Common myeloid progenitor, CD34-positive (primary cell): Measurements from ENCODE around the gene MR1.
"Not testable (repeated sequence)": the region's sequence is repeated elsewhere in the genome, so short reads cannot be mapped to it uniquely, and the experiment has no call there.

Experiments used
- CTCF ChIA-PET: fragments of 350-600 bp; sonication (Branson Sonifier 250); formaldehyde crosslinking; loops from one replicate; lab custom pipeline; 2021; ENCODE audit warnings: antibody characterized with exemption; lab: Charles Lee
- POLR2A ChIA-PET: fragments of 350-600 bp; sonication (Branson Sonifier 250); formaldehyde crosslinking; loops from one replicate; lab custom pipeline; 2021; ENCODE audit warnings: antibody characterized with exemption; lab: Charles Lee
- DNase-seq, 3 donors: peaks; one replicate each; pipeline versions ENCODE4 v3.0.0 to v3.0.0-alpha.2; 2013
- H3K27ac ChIP-seq, 2 experiments: 1 replicate in 1 of 2; 2 replicates in 1 of 2; pipeline ENCODE4 v1.7.0; 2013; ENCODE audit warnings: inconsistent platforms in 2 of 2, low read length in 2 of 2, mild to moderate bottlenecking in 2 of 2, low read depth in 1 of 2, moderate library complexity in 1 of 2; ENCODE audit not compliant: severe bottlenecking in 2 of 2, insufficient read depth in 1 of 2, poor library complexity in 1 of 2
- H3K27me3 ChIP-seq, 5 experiments: replicated peaks in 2 of 5; 1 replicate in 3 of 5; 2 replicates in 2 of 5; pipeline versions ENCODE4 v1.6.1 to v1.7.0; 2013; ENCODE audit warnings: low read length in 4 of 5, mild to moderate bottlenecking in 2 of 5, moderate library complexity in 2 of 5, inconsistent platforms in 1 of 5; ENCODE audit not compliant: insufficient read depth in 5 of 5, control insufficient read depth in 4 of 5
- H3K36me3 ChIP-seq, 4 experiments: 1 replicate in 2 of 4; 2 replicates in 2 of 4; pipeline versions ENCODE4 v1.6.1 to v1.7.0; 2013; ENCODE audit warnings: low read length in 3 of 4, control low read depth in 1 of 4, mild to moderate bottlenecking in 1 of 4; ENCODE audit not compliant: control insufficient read depth in 4 of 4, insufficient read depth in 4 of 4
- H3K4me1 ChIP-seq, 4 experiments: 1 replicate in 3 of 4; 2 replicates in 1 of 4; pipeline versions ENCODE4 v1.6.1 to v1.7.1; 2013; ENCODE audit warnings: low read length in 3 of 4, mild to moderate bottlenecking in 3 of 4, control low read depth in 1 of 4, inconsistent platforms in 1 of 4, moderate library complexity in 1 of 4; ENCODE audit not compliant: control insufficient read depth in 4 of 4, insufficient read depth in 4 of 4; ENCODE audit errors: control extremely low read depth in 1 of 4
- H3K4me3 ChIP-seq, 7 experiments: 1 replicate in 4 of 7; 2 replicates in 3 of 7; pipeline versions ENCODE4 v1.5.1 to v1.7.0; 2013; ENCODE audit warnings: mild to moderate bottlenecking in 7 of 7, low read length in 6 of 7, moderate library complexity in 6 of 7, inconsistent platforms in 2 of 7, low read depth in 2 of 7, control low read depth in 1 of 7; ENCODE audit not compliant: insufficient read depth in 4 of 7, control insufficient read depth in 1 of 7; ENCODE audit errors: extremely low read depth in 1 of 7
- H3K9me3 ChIP-seq, 5 experiments: 1 replicate in 4 of 5; 2 replicates in 1 of 5; pipeline versions ENCODE4 v1.6.1 to v1.7.1; 2013; ENCODE audit warnings: low read length in 4 of 5, mild to moderate bottlenecking in 2 of 5, inconsistent platforms in 1 of 5, low read depth in 1 of 5, moderate library complexity in 1 of 5; ENCODE audit not compliant: control insufficient read depth in 4 of 5, insufficient read depth in 2 of 5; ENCODE audit errors: control extremely low read depth in 1 of 5
- WGBS: methylation state at CpG from one replicate; pipeline ENCODE4 v1.1.5; 2013; ENCODE audit not compliant: insufficient coverage; 5-methylcytosine and 5-hydroxymethylcytosine counted together

The MR1 gene

DNA sequence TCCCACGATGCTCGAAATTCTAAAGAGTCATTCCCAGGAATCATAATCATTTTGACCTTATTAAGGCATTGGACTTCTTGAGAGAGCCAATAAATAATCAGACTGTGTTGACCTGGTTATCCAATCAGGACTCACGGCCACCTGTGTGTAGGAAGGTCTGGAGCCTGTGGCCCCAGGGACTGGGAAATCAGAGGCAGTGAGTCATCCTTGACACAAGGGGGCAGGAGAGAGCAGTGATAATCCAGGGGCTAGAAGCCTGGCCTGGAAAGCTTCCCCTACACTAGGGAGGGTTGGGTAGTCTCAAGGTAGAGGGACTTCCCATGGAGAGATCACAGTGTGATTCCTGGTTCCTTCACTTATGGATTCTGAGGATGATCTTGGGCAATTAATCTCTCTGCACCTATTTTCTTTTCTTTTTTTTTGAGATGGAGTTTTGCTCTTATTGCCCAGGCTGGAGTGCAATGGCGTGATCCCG is 4.7 kb downstream of the MR1 start:
- POLR2A ChIA-PET = interaction anchor here (1.5 kb wide), 1 partner anchor 52 kb away, joined by 4 read pairs; no protein-coding TSS in a partner anchor
- DNase-seq = peak; percentile 74 to 82 (median 76)
- H3K9me3 ChIP-seq = no peaks in the 10 kb centered on the region
- H3K27me3 ChIP-seq = no peaks in the 10 kb centered on the region
- H3K4me1 ChIP-seq = peaks cover 6 to 36% (median 21%) of the 10 kb centered on the region in 4 experiments
- CTCF ChIA-PET = interaction anchor here (0.9 to 8.2 kb wide), 14 partner anchors 16 to 130 kb away, joined by 3 to 81 read pairs (median 6); no protein-coding TSS in a partner anchor
- WGBS = 100% methylated on average over 3 of the region's 5 CpGs
- no peak overlapping the region for H3K4me3 ChIP-seq
- H3K27ac ChIP-seq = no peak overlapping the region
- H3K36me3 ChIP-seq = peaks cover 0 to 8% (median 6%) of the 10 kb centered on the region in 4 experiments

DNA sequence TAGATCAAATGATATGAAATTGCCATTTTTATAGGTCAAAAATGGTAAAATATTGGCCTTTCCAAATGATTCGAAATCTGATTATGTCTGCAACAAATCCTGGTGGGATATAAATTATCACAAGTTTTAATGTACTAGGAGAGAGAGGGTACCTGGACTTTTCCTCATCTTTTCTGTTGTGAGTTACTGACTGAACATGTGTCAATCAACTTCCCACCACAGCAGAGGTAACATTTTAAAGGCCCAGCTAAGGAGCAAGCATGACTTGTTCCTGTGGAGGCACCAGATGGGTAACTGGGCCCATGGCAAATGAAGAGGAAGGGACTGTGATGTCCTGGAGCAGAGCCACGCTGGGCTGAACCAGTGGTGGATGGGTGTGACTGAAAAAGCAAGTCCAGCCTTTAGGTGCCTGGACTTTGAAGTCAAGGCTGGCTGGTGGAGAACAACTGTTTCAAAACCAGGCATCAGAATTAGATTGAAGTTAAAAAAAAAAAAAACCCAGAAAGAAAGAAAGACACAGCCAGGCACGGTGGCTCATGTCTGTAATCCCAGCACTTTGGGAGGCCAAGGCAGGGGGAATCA is 6.6 kb downstream of the MR1 start:
- Histone ChIP-seq H3K4me1 (peaks cover 3 to 41% (median 14%) of the 10 kb centered on the region in 4 experiments), H3K9me3 (no peaks in the 10 kb centered on the region), H3K27ac (no peak overlapping the region), H3K4me3 (no peak overlapping the region), H3K36me3 (peaks cover 0 to 10% (median 6%) of the 10 kb centered on the region in 4 experiments), H3K27me3 (no peaks in the 10 kb centered on the region)
- POLR2A ChIA-PET = no interaction called here
- no peak for DNase-seq
- WGBS = 92% methylated on average over 3 of the region's 3 CpGs
- CTCF ChIA-PET = interaction anchor here (1.1 to 8.2 kb wide), 6 partner anchors 15 to 128 kb away, joined by 3 to 81 read pairs (median 7); no protein-coding TSS in a partner anchor

DNA sequence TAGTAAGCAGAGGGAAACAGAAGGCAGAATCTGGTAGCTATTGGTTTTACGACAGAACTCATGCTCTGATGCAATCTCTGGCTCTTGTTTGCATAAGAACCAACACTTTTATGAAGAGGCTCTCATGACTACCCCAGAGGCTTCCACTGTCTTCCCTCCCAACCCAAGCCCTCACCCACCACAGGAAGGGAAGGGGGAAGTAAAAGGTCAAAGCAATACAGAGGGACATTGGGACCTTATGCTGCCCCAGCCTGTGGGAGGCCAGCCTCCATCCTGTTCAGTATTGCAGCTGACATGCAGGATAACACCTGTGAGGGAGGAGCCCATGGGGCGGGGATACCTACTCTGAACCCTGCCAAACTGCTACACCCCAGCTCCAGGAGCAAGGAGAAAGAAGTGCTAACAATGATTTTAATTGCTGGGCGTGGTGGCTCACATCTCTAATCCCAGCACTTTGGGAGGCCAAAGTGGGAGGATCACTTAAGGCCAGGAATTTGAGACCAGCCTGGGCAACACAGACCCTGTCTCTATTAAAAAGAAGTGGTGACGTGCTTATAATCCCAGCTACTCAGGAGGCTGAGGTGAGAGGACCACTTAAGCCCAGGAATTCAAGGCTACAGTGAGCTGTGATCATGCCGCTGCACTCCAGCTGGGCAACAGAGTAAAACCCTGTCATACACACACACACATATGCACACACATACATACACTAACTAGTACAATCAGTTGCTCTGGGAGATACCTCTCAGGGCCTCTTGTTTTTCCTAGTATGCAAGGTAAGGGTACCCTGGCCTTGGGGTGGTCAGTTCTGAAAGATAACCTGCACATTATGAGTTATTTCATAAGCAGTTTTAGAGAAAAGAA is 9.5 kb downstream of the MR1 start:
- no peak overlapping the region for H3K27ac ChIP-seq
- H3K4me3 ChIP-seq = no peak overlapping the region
- H3K36me3 ChIP-seq = peaks cover 0 to 15% (median 4%) of the 10 kb centered on the region in 4 experiments
- 75% methylated on average over 4 of the region's 5 CpGs for WGBS
- POLR2A ChIA-PET = no interaction called here
- peak in 2 of 3 donors; percentile 15 to 37 for DNase-seq
- H3K4me1 ChIP-seq = peaks cover 3 to 32% (median 10%) of the 10 kb centered on the region in 4 experiments
- no peaks in the 10 kb centered on the region for H3K27me3 ChIP-seq
- CTCF ChIA-PET = interaction anchor here (1.0 to 2.5 kb wide), 5 partner anchors 10 to 160 kb away, joined by 3 to 14 read pairs (median 4); no protein-coding TSS in a partner anchor
- H3K9me3 ChIP-seq = no peaks in the 10 kb centered on the region

DNA sequence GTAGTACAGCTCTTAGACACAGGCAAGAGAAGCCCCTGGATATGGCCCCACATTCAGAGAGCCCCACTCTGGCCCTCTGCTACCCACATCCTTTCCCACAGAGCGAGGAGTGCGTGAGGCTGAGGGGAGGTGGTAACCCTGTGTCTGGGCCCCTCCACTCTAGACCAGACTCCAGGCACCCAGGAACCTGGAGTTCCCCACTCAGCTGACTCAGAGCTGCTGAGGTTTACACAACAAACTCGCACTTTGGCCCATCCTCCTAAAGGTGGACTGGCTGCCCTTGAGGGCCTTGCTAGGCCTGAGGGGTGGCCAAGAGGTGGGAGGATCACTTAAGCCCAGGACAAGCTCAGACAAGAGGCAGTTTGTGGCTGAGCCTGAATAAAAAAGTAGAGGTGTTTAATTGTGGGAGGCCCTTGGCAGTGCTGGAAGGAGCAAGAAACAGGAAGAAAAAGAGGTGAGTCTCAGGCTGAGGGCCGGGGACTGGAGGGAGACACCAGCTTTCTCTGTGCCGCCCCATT is 10.7 kb downstream of the MR1 start:
- DNase-seq = peak in 2 of 3 donors; percentile 29 to 41
- H3K4me3 ChIP-seq = no peak overlapping the region
- no peak overlapping the region for H3K27ac ChIP-seq
- 76% methylated on average over 2 of the region's 5 CpGs for WGBS
- peaks cover 0 to 11% (median 3%) of the 10 kb centered on the region in 4 experiments for H3K36me3 ChIP-seq
- CTCF ChIA-PET = interaction anchor here (2.5 kb wide), 1 partner anchor 98 kb away, joined by 14 read pairs; no protein-coding TSS in a partner anchor
- POLR2A ChIA-PET = no interaction called here
- no peaks in the 10 kb centered on the region for H3K27me3 ChIP-seq
- H3K9me3 ChIP-seq = no peaks in the 10 kb centered on the region
- peaks cover 3 to 37% (median 10%) of the 10 kb centered on the region in 4 experiments for H3K4me1 ChIP-seq

DNA sequence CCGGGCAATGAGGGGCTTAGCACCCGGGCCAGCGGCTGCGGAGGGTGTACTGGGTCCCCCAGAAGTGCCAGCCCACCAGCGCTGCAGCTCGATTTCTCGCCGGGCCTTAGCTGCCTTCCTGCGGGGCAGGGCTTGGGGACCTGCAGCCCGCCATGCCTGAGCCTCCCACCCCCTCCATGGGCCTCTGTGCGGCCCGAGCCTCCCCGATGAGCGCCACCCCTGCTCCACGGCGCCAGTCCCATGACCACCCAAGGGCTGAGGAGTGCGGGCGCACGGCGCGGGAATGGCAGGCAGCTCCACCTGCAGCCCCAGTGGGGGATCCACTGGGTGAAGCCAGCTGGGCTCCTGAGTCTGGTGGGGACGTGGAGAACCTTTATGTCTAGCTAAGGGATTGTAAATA is 12.2 kb downstream of the MR1 start:
- DNase-seq, POLR2A ChIA-PET, H3K9me3 ChIP-seq, H3K4me3 ChIP-seq, H3K27me3 ChIP-seq, H3K27ac ChIP-seq: not testable (repeated sequence)
- Histone ChIP-seq H3K36me3 (peaks cover 0 to 16% (median 3%) of the 10 kb centered on the region in 4 experiments), H3K4me1 (peaks cover 3 to 37% (median 10%) of the 10 kb centered on the region in 4 experiments)
- CTCF ChIA-PET = interaction anchor here (0.9 to 1.4 kb wide), 3 partner anchors 10 to 107 kb away, joined by 3 read pairs; no protein-coding TSS in a partner anchor
- WGBS = 99% methylated on average over 19 of the region's 22 CpGs

DNA sequence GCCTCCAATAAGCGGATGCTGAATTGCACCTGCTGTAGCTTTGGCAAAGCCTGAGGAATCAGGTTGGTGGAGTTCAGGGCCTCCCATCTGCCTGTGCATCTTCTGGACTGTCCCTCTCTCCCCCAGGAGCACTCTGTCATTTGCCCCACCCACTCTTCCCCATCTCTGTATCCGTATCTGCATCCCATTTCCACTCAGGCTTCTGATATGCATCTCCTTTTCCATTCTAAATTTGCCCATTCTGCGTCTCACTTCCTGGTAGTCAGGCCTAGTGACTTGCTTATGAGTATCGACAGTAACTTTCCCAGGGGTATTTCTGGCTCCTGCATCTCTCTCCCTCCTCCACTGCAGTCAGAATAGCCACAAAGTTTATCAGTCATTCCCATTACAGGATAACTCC is 15.6 kb downstream of the MR1 start:
- ChIA-PET POLR2A (no interaction called here), CTCF (no interaction called here)
- H3K4me1 ChIP-seq = peaks cover 0 to 15% (median 1%) of the 10 kb centered on the region in 4 experiments
- H3K27me3 ChIP-seq = no peaks in the 10 kb centered on the region
- 95% methylated on average over 4 of the region's 4 CpGs for WGBS
- DNase-seq = no peak
- H3K27ac ChIP-seq = no peak overlapping the region
- H3K36me3 ChIP-seq = peaks cover 0 to 30% (median 8%) of the 10 kb centered on the region in 4 experiments
- no peak overlapping the region for H3K4me3 ChIP-seq
- H3K9me3 ChIP-seq = no peaks in the 10 kb centered on the region
